Muscle layer of colon (tissue), 2 donors: ENCODE data around the gene CYSTM1.

Source experiments
- H3K27ac ChIP-seq: one replicate; pipeline ENCODE4 v1.7.0; 2013; ENCODE audit warnings: low read depth, mild to moderate bottlenecking, low read length, moderate library complexity
- H3K27me3 ChIP-seq, 2 donors: one replicate each; pipeline ENCODE4 v1.7.0; 2013; ENCODE audit warnings: low read length in 2 of 2, mild to moderate bottlenecking in 2 of 2; ENCODE audit not compliant: insufficient read depth in 2 of 2, control insufficient read depth in 1 of 2
- H3K36me3 ChIP-seq: one replicate; pipeline ENCODE4 v1.7.0; 2013; ENCODE audit warnings: mild to moderate bottlenecking, low read length; ENCODE audit not compliant: insufficient read depth
- H3K4me1 ChIP-seq: one replicate; pipeline ENCODE4 v1.7.0; 2013; ENCODE audit warnings: mild to moderate bottlenecking, low read length; ENCODE audit not compliant: insufficient read depth
- H3K4me3 ChIP-seq, 2 donors: one replicate each; pipeline ENCODE4 v1.7.0; 2013; ENCODE audit warnings: low read length in 2 of 2, low read depth in 1 of 2, mild to moderate bottlenecking in 1 of 2, moderate library complexity in 1 of 2
- H3K9ac ChIP-seq: one replicate; pipeline ENCODE4 v1.7.0; 2013; ENCODE audit warnings: low read length
- H3K9me3 ChIP-seq: one replicate; pipeline ENCODE4 v1.7.0; 2013; ENCODE audit warnings: mild to moderate bottlenecking, low read length
- donor health status: abdominal sarcoma.
- donor health status: Adenocarcinoma of cecum.

The CYSTM1 gene

DNA sequence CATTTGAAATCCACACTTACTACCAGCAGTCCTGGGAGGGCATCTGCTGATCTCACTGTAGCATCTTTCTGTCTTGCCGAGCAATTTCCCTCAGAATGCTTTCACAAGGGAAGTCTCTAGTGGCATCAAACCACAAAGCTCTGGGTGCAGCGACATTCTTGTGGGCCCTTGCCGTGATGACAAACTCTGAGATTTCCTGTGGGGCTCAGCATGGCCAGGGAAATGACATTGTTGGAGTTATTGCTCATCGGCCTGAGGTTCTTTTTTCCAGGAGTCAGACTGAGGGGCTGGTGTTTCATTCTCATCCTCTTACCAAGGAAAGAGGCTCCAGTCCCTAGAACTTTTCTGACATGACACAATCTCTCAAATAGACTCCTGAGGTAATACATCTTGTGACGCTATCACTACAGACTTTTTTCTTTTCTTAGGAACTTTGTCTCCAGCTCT, 76.6 kb downstream of the CYSTM1 start:
- Histone ChIP-seq H3K27me3 (no peaks in the 10 kb centered on the region), H3K9me3 (no peaks in the 10 kb centered on the region), H3K27ac (no peak overlapping the region), H3K9ac (no peak overlapping the region), H3K4me3 (no peak overlapping the region), H3K36me3 (peaks cover 5% of the 10 kb centered on the region), H3K4me1 (peaks cover 20% of the 10 kb centered on the region)

GRCh38 chr5:140252470-140253126, 77.6 kb downstream of the CYSTM1 start:
- Histone ChIP-seq H3K27ac (no peak overlapping the region), H3K36me3 (peaks cover 7% of the 10 kb centered on the region), H3K9ac (no peak overlapping the region), H3K27me3 (no peaks in the 10 kb centered on the region), H3K4me1 (peaks cover 10% of the 10 kb centered on the region), H3K4me3 (no peak overlapping the region), H3K9me3 (no peaks in the 10 kb centered on the region)

DNA sequence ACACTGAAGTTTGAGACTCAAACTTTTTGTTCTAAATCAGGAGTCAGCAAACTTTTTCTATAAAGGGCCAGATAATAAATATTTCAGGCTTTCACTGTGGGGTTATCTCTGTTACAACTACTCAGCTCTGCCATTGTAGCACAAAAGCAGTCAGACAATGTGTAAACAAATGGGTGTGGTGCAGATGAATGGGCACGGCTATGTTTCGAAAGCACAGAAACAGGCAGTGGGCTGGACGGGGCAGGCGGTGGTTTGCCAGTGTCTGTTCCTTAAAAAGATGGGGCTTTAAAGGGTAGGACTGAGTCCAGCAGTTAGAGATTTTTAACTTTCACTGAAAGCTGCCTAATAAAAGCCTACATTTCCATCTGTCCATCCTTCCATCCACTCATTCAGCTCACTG, 79.0 kb downstream of the CYSTM1 start:
- Histone ChIP-seq H3K27me3 (no peaks in the 10 kb centered on the region), H3K4me1 (peaks cover 8% of the 10 kb centered on the region), H3K9ac (no peak overlapping the region), H3K9me3 (no peaks in the 10 kb centered on the region), H3K4me3 (no peak overlapping the region), H3K27ac (no peak overlapping the region), H3K36me3 (peaks cover 15% of the 10 kb centered on the region)

DNA sequence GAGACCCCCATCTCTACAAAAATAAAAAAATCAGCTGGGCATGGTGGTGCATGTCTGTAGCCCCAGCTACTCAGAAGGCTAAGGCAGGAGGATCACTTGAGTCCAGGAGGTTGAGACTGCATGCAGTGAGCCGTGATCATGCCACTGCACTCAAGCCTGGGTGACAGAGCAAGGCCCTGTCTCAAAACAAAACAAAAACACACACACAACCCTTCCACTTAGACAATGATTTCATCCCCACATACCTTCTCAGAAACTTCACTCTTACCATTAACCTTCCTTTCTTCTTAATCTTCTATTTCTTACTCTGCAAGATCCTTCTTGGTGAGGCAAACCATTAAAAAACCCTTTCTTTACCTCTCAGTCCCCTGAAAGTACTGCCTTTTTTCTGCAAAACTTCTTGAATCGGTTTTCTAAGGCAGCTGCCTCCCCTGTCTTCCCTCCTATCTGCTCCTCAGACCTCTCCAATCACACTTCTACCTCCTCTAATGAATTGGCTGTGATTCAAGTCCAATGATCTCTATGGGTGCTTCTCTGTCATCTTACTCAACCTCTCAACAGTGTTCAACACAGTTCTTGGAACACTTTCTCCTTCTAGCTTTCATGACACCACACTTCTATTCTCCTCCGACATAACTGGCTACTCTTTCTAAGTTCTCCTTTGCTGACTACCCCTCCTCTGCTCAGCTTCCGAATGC, 80.6 kb downstream of the CYSTM1 start:
- no peaks in the 10 kb centered on the region for H3K27me3 ChIP-seq
- H3K36me3 ChIP-seq = peaks cover 15% of the 10 kb centered on the region
- no peak overlapping the region for H3K9ac ChIP-seq
- H3K4me3 ChIP-seq = no peak overlapping the region
- H3K27ac ChIP-seq = no peak overlapping the region
- H3K9me3 ChIP-seq = no peaks in the 10 kb centered on the region
- H3K4me1 ChIP-seq = peaks cover 8% of the 10 kb centered on the region

DNA sequence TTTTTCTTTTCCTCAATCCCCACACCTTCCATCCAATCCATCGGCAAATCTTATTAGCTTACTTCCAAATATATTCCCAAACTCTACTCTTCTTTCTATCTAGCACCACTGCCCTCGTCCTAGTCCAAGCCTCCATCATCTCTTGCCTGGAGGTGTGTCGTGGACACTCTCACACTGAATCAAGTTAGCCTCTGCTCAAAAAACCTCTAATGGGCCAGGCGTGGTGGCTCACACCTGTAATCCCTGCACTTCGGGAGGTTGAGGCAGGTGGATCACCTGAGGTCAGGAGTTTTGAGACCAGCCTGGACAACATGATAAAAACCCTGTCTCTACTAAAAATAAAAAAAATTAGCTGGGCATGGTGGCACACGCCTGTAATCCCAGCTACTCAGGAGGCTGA, 81.7 kb downstream of the CYSTM1 start:
- H3K27me3 ChIP-seq = no peaks in the 10 kb centered on the region
- H3K9ac ChIP-seq = no peak overlapping the region
- H3K4me1 ChIP-seq = peaks cover 15% of the 10 kb centered on the region
- H3K27ac ChIP-seq = no peak overlapping the region
- no peaks in the 10 kb centered on the region for H3K9me3 ChIP-seq
- no peak overlapping the region for H3K4me3 ChIP-seq
- H3K36me3 ChIP-seq = peaks cover 11% of the 10 kb centered on the region

- Histone ChIP-seq H3K4me1 (peaks cover 22% of the 10 kb centered on the region), H3K27ac (no peak overlapping the region), H3K9ac (no peak overlapping the region), H3K9me3 (no peaks in the 10 kb centered on the region), H3K4me3 (no peak overlapping the region), H3K27me3 (no peaks in the 10 kb centered on the region), H3K36me3 (peaks cover 11% of the 10 kb centered on the region)
These were observed 83.0 kb downstream of the CYSTM1 start for GRCh38 chr5:140258016-140258415.

DNA sequence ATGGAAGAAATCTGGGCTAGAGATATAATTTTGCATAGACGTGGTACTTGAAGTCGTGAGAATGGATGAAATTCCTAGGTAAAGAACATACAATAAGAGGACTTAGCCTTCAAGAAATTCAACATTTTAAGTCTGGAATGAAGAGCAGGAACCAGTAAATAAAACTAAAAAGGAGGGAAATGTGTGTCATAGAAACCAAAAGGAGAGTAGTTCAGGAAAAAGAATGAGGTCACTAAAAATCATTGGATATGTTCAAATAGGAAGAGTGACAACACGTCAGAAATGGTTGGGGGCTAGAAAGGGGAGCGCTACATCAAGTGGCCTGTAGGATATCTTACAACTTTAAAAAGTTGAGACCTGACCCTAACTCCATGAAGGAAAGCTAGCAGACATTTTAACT, 83.9 kb downstream of the CYSTM1 start:
- peaks cover 22% of the 10 kb centered on the region for H3K4me1 ChIP-seq
- H3K4me3 ChIP-seq = no peak overlapping the region
- no peak overlapping the region for H3K9ac ChIP-seq
- H3K27ac ChIP-seq = no peak overlapping the region
- no peaks in the 10 kb centered on the region for H3K27me3 ChIP-seq
- no peaks in the 10 kb centered on the region for H3K9me3 ChIP-seq
- peaks cover 11% of the 10 kb centered on the region for H3K36me3 ChIP-seq

DNA sequence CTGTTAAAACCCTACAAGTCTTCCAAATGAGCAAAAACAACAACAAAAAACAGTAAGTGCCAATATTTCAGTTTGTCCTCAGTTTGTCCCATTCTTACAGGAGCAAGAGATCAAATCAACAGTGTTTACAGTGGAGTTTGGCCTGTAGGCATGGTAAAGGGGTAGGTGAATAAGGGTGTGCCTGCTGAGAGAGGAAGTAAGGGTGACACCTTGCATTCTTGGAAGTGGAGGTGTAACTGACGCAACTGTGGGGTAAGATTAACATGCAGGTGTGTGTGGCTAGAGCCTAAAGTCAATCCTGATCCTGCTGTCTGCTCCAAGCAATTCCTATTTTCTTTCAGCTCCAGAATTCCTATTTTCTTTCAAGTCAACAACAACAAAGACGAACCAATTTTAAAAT, 84.5 kb downstream of the CYSTM1 start:
- Histone ChIP-seq H3K9me3 (no peaks in the 10 kb centered on the region), H3K36me3 (peaks cover 11% of the 10 kb centered on the region), H3K4me3 (no peak overlapping the region), H3K4me1 (peaks cover 17% of the 10 kb centered on the region), H3K9ac (no peak overlapping the region), H3K27ac (no peak overlapping the region), H3K27me3 (no peaks in the 10 kb centered on the region)

DNA sequence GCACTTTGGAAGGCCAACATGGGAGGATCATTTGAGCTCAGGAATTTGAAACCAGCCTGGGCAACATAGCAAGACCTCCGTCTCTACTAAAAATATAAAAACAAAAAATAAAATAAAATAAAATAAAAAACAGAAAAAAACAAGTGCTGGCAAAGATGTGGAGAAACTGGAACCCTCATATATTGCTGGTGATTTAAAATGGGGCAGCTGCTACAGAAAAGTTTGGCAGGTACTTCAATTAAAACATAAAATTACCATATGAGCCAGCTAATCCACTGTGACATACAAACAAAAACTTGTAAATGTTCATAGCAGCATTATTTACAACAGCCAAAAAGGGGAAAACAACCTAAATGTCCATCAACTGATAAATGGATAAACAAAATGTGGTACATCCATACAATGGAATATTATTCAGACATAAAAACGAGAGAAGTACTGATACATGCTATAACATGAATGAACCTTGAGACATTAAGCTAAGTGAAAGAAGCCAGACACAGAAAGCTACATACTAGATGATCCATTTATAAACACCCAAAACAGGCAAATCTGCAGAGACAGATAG, 85.2 kb downstream of the CYSTM1 start:
- H3K4me3 ChIP-seq = no peak overlapping the region
- H3K4me1 ChIP-seq = peaks cover 15% of the 10 kb centered on the region
- no peaks in the 10 kb centered on the region for H3K27me3 ChIP-seq
- no peaks in the 10 kb centered on the region for H3K9me3 ChIP-seq
- H3K27ac ChIP-seq = no peak overlapping the region
- H3K9ac ChIP-seq = no peak overlapping the region
- H3K36me3 ChIP-seq = peaks cover 11% of the 10 kb centered on the region

GRCh38 chr5:140261403-140262171, 86.6 kb downstream of the CYSTM1 start:
- Histone ChIP-seq H3K9me3 (no peaks in the 10 kb centered on the region), H3K36me3 (peaks cover 11% of the 10 kb centered on the region), H3K27ac (no peak overlapping the region), H3K4me1 (peaks cover 15% of the 10 kb centered on the region), H3K27me3 (no peaks in the 10 kb centered on the region), H3K4me3 (no peak overlapping the region), H3K9ac (no peak overlapping the region)

- Histone ChIP-seq H3K9ac (no peak overlapping the region), H3K4me3 (no peak overlapping the region), H3K9me3 (no peaks in the 10 kb centered on the region), H3K36me3 (peaks cover 11% of the 10 kb centered on the region), H3K27ac (no peak overlapping the region), H3K27me3 (no peaks in the 10 kb centered on the region), H3K4me1 (peaks cover 15% of the 10 kb centered on the region)
These were observed 87.2 kb downstream of the CYSTM1 start for GRCh38 chr5:140262221-140262620.
